Measurements from ENCODE around the gene ANKS1B. TPM values are rescaled to one million over a fixed set of nuclear protein-coding genes. Genes with fewer than 3 reads are reported as not detected.

ANKS1B gene
- polyA plus RNA-seq, 3 donors: 3.9 to 5.2 (median 4.6) TPM

DNA sequence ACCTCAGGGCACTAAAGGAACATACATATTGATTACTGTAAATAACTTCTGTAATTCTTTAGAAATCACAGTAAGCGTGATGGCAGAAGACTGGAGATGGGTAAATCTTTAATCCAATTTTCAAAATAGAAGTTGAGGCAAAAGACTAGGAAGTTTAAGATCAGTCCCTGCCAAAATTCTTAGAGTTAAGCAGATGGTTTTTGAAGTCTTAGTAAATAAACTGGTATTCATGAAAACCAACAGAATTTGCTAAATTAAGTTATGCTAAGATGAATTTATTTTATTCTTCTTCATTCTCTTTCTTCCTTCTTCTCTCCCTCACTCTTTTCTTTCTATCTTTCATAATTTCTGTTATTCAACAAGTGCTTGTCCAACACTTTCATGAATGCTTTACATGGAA lies 435.5 kb downstream of the ANKS1B start:
- no peak for DNase-seq (ENCODE audit: extremely low read depth in 1 of 11, low read depth in 9 of 11, low spot score in 4 of 11)

DNA sequence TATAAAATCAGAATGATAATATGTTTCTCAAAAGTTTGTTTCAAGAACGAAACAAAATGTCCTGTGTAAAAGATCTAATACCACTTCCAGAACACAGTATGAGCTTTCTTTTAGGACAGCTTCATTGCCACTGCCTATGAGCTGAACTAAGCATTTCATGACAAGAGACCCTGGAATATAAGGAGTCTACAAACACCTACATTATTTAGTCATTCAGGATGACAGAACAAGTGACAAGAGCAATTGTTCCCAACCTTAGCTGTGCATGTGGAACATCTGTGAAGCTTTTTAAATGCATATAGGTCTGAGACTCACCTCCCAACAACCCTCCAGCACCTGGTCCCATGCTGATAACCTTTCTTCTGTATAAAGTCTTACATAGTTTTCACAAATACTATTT lies 440.3 kb downstream of the ANKS1B start:
- no peak for DNase-seq (ENCODE audit: extremely low read depth in 1 of 11, low read depth in 9 of 11, low spot score in 4 of 11)

DNA sequence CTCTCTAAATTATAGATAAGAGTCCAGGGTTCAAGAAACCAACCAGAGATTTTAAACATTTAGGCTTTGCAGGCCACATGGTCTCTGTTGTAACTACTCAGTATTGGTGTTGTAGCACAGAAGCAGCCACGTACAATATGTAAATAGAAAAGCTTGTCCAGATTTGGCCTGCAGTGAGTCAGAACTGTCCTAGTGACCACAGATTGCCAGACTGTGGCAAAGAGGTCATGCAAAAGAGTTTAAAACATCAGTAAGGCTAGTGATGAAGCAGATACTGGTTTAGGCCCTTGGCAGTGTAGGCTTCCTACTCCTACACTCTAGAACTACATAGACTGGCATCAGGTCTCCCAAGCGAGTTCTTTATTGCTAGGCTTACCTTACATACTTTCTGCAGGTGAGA lies 454.8 kb downstream of the ANKS1B start:
- no peak for DNase-seq (ENCODE audit: extremely low read depth in 1 of 11, low read depth in 9 of 11, low spot score in 4 of 11)

DNA sequence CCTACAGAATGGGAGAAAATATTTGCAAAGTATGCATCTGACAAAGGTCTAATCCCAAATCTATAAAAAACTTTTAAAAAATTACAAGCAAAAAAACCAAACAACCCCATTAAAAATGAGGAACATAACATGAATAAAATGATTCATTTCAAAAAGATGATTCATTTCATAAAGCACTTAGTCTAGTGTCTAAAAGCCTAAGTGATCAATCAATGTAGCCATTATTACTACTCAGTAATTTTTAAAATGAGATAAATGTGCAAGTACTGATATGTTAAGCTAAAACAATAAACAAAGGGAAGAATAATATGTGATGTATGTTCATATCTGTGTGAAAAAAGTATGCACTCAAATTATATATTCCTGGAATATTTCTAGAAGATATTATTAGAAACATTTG lies 456.3 kb downstream of the ANKS1B start:
- no peak for DNase-seq (ENCODE audit: extremely low read depth in 1 of 11, low read depth in 9 of 11, low spot score in 4 of 11)

DNA sequence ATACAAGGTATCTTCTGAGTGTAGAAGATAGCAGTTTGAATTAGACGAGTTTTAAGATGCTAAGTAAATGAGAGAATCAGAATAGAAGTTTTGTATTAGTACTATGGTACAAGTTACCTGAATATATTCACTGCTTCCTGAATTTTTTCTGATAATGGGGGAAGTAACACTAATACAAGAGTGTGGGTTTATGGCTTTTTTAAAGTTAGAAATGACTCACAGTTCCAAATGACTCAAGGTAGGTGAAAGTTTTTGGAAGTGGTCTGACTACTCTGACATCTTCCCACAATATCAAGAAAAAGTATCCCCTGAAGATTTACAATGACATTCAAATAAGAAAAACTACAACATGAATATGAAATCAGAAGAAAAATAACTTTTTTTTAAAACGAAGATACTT lies 460.9 kb downstream of the ANKS1B start:
- no peak for DNase-seq (ENCODE audit: extremely low read depth in 1 of 11, low read depth in 9 of 11, low spot score in 4 of 11)

DNA sequence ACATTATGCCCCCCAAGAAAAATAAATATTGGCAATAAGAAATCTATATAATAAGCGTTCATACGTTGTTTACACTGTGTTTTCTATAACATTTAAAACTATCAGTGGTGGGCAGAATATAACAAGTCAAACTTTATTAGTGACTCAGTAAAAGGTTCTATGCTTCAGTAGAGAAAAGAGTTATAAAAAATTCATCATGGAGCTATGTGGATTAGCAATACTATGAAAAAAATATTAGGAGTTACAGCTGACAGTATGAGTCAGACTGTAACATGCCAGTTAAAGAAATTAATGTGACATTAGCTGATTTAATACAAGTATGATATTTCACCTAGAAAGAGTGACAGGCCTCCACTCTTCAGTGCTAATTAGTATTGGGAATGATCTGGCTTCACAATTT lies 462.3 kb downstream of the ANKS1B start:
- no peak for DNase-seq (ENCODE audit: extremely low read depth in 1 of 11, low read depth in 9 of 11, low spot score in 4 of 11)

DNA sequence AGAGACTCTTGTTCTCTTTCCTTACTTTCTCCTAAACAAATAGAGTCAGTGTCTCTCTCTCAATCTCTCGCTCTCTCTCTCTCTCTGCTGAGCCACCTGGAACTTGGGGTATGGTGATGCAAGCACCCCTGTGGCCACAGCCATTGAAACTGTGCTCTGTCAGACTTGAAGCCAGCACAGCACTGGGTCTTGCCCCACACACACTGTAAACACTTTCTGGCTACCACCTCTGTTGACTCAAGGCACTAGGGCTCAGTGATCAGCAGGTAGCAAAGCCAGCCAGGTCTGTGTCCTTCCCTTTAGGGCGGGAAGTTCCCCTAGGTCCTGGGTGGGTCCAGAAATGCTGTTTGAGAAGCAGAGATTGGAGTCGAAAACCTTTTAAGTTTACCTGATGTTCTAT lies 463.1 kb downstream of the ANKS1B start:
- DNase-seq (ENCODE audit: extremely low read depth in 1 of 11, low read depth in 9 of 11, low spot score in 4 of 11): no peak

DNA sequence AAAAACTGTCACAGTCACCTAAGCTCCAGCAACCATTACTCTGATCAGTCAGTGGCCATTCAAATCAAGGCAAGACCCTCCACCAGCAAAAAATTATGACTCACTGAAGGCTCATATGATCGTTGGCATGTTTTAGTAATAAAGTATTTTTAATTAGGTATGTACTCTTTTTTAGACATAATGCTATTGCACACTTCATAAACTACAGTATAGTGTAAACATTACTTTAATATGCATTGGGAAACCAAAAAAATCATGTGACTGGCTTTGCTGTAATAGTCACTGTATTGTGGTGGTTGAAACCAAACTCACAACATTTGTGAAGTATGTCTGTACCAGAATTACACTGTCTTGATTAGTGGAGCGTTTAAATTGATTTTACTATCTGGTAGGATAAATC lies 471.7 kb downstream of the ANKS1B start:
- DNase-seq (ENCODE audit: extremely low read depth in 1 of 11, low read depth in 9 of 11, low spot score in 4 of 11): no peak

DNA sequence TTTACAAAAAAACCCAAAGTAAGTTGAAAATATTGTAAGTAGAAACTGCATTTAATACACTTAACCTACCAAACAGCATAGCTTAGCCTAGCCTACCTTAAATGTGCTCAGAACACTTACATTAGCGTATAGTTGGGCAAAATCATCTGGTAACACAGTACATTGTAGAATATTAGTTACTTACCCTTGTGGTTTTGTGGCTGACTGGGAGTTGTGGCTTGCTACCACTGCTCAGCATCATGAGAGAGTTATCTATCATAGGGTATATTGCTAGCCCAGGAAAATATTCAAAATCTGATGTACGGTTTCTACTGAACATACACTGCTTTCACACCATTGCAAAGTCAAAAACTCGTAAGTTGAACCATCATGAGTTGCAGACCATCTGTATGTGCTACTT lies 478.9 kb downstream of the ANKS1B start:
- DNase-seq (ENCODE audit: extremely low read depth in 1 of 11, low read depth in 9 of 11, low spot score in 4 of 11): no peak

DNA sequence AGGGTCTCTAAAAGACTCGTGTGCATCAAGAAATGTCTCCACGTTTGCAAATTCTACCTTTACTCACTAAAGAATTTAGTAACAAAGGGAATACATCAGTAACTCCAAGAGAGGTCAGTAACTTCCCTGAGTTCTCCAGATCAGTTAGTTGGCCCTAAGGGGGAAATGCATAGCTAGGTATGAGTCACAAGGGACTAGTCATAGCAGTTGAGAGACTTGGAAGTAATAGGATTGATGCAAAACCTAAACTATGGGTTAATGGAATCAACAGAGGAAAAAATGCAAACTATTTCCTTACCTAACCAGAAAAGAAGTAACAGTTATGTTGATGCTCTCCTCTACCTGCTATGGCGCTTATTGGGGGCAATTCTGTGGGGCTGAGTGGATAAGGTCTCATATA lies 486.0 kb downstream of the ANKS1B start:
- DNase-seq (ENCODE audit: extremely low read depth in 1 of 11, low read depth in 9 of 11, low spot score in 4 of 11): no peak

DNA sequence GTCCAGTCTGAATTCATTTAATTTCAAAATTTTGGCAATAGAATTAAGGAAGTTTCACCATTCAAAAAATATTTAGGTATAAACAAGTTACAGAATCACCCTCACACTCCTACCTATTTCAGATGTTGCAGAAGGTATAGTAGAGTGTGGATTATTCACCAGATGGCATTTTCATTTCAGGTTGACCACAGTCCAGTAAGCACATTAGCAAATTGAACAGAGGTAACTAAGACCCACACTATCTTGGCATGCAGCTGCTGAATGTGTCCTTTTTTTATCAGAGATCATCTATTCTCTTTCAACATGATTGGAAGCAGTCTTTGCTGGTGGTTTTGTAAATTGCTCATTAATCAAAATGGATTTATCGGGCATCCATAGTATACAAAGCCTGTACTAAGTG lies 488.9 kb downstream of the ANKS1B start:
- no peak for DNase-seq (ENCODE audit: extremely low read depth in 1 of 11, low read depth in 9 of 11, low spot score in 4 of 11)

DNA sequence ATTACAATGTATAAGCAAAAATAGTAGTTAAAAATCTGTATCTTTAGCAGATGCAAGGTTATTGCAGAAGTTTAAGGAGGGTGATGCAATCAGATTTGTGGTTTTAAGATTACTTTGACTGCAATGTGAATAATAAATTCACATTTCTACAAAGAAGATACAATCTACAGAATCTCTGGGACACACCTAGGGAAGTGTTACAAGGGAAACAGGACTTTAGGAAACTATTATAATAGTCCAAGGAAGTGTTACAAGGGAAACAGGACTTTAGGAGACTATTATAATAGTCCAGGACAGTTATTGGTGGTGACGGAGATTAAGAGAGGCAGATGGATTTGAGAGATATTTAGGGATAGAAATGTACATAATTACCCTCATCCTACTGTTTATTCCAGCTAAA lies 491.5 kb downstream of the ANKS1B start:
- no peak for DNase-seq (ENCODE audit: extremely low read depth in 1 of 11, low read depth in 9 of 11, low spot score in 4 of 11)

DNA sequence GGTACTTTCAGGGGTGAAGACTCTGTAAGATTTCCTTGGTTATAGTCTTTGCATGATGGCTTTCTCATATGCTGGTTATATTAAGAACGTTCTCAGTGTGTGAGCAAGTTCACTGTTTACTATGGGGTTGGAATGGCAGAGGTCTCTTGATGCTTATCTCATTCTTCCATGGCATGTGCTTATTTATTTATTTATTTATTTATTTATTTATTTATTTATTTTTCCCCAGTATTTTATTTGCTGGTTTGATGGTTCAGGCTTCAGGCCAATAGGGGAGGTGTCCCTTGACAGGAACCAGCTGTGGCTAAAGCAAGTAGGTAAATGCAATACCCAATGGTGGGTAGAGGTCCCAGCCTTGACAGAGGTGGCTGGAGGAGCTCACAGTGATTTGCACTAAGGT lies 498.5 kb downstream of the ANKS1B start:
- DNase-seq (ENCODE audit: extremely low read depth in 1 of 11, low read depth in 9 of 11, low spot score in 4 of 11): no peak

DNA sequence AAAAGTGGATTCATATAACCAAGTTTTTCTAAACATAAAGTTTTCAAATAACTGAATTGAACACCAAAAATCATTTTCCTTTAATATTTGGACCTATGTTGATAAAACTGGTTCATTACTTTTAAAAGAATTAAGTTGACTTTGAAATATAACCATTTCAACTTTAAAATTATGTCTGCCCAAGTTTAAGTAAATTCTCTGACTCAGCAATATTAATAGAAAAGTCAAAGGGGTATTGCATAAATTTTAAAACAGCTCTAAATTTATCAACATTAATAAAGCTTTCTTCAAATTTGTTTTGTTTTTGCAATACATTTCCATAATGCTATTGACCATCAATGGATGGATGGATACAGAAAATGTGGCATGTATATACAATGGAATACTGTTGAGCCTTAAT lies 505.6 kb downstream of the ANKS1B start:
- no peak for DNase-seq (ENCODE audit: extremely low read depth in 1 of 11, low read depth in 9 of 11, low spot score in 4 of 11)

DNA sequence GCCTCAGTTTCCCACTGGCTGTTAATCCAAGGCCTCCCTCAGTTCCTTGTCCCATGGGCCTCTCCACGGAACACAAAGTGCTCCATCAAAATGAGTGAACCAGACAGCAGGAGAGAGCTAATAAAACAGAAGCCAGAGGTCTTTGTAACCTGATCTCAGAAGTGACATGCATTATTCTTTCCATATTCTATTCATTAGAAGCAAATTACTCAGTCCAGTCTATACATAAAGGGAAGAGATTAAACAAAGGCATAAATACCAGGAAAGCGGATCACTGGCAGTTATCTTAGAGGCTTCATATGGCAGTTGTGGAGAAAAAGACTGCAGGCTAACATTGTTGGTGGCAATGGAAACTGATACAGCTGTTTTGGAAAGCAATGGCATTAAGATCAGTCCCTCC lies 507.8 kb downstream of the ANKS1B start:
- no peak for DNase-seq (ENCODE audit: extremely low read depth in 1 of 11, low read depth in 9 of 11, low spot score in 4 of 11)

DNA sequence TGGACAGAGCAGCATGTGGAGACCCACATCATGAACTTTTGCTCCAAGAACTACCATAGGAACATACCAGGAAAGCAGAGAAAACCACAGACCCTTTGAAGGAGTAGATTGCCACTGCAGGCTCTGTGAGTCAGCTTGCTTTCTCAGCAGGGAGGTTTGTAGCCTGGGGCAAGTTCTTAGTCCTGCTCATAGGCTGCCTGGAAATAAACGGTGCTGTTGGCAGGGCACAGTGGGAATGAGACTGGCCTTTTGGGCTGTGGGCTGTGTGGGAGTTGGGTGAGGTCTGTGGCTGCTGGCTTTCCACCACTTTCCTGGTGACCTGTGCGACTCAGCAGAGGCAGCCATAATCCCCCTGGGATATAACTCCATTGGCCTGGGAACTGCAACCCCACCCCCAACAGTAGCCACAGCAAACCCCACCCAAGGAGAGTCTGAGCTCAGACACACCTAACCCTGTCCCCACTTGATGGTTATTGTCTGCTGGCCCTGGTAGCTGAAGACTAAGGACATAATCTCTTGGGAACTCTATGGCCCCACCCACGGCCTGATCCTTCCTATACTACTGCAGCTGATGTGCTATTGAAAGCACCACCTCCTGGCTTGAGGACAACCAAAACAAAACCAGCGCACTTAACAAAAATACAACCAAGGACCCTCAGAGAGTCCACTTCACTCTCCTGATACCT lies 529.2 kb downstream of the ANKS1B start:
- DNase-seq (ENCODE audit: extremely low read depth in 1 of 11, low read depth in 9 of 11, low spot score in 4 of 11): no peak

DNA sequence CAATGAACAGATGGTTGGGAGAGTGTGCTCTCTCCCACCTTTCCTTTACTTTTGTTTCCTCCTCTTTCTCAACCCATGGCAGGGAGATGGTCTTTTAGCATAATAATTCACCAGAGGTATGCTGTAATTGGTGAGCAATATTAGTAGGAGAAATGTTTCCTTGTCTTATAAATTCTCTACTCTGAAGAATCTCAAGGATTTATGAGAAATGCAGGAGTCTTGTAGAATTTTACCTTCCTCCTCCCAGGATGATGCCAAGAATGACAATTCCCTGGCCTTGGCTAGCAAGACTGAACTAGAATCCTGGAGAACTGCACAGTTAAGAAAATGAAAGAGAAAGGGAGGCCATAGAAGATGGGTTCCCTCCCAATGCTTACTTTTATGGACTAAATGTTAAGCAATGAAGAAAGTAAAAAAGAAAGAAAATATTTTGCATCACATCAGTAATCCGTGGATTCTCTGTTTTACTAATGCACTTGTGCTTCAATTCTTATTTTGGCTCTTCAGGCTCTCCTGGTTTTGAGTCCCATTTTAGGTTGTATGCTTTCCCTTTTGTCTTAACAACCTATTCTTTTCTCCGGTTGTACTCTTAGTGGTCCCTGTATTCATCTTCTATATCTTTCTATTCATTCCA lies 530.1 kb downstream of the ANKS1B start:
- no peak for DNase-seq (ENCODE audit: extremely low read depth in 1 of 11, low read depth in 9 of 11, low spot score in 4 of 11)

DNA sequence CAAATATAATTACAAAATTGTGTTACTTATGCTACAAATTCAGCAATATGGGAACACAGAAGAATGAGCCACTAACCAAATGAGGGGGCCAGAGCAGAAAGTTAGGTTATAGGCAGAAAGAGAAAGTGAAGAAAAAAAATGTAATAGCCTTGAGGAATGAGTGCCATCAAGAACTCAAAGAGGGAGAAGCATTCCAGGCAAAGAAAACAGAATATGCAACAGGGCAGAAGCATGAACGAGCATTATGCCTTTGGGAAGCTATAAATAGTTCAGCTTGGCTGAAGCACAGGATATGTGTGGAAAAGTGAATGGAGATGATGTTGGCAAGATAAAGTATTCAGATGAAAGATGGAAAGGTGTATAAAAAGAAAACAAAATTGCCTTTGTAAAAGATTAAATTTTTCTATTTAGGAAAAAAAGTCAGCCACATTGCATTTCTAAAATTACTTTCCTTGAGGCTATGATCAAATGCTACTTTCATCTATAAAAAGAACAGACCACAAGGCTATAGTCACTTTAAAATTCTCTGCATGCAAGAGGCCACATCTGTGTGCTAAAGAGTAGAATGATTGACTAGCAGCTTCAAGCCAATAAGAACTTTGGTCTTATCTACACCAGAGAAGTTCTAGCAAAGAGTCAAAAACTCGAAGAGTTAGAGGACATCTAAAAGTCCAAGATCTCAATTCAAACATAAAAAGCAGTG lies 530.7 kb downstream of the ANKS1B start:
- DNase-seq (ENCODE audit: extremely low read depth in 1 of 11, low read depth in 9 of 11, low spot score in 4 of 11): no peak

DNA sequence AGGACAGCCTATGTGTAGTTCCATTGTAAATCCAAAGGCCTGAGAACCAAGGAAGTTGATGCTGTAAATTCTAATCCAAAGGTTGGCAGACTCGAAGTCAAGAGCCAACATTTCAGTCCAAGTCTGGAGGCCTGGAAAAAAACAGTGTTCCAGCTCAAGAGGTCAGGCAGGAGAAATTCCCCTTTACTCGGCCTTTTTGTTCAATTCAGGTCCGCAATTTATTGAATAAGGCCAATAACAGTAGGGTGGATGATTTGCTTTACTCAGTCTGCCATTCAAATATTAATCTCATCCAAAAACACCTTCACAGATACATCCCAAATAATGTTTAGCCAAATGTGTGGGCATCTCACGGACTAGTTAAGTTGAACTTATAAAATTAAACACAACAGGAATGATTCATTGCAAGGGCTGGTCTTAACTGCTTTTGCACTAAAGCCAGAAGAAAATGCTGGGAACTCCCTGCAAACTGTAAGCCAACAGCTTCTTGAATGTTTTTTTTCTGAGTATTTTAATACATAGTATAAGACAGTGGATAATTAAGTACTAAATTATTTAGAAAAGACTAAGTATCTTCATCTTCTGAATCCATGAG lies 534.6 kb downstream of the ANKS1B start:
- no peak for DNase-seq (ENCODE audit: extremely low read depth in 1 of 11, low read depth in 9 of 11, low spot score in 4 of 11)

DNA sequence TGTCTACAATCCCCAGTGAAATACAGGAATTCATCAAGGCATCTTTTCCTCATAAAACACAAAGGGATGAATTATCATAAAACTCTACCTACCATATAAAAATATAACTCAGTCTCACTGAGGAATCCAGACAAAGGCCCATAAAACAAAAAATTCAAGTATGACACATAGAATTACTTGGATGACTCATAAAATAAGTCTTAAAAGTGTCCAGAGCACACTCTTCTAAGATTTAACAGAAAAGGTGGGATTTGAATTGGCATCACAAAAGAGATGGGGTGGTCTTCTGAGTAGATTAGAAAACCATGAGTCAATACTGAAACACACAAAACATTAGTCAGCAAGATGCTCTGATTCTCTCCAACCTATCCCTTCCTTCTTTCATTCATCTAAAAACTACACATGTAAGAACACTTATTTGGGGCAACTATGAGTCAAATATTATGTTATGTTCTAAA lies 539.8 kb downstream of the ANKS1B start:
- DNase-seq (ENCODE audit: extremely low read depth in 1 of 11, low read depth in 9 of 11, low spot score in 4 of 11): no peak

Measured in renal cortex interstitium (tissue), 11 donors.